GM19193 (cell line): ENCODE results near the gene ZNF329.
A peak's percentile ranks its signal among the peaks of the same experiment; 100 is the strongest.

Source experiments
- POLR2A ChIP-seq: IDR thresholded peaks from 4 replicates; pipeline ENCODE4 v1.6.1; 2011; ENCODE audit not compliant: insufficient read depth, insufficient read length; ENCODE audit errors: extremely low read depth

ZNF329 gene

GRCh38 chr19:58150328-58150921 lies at the start of gene ZNF329:
Gene ZNF329, minus strand, starts transcription at chr19:58150789. Its CDS starts 21,286 bp downstream, at chr19:58129503.
- TF ChIP-seq POLR2A: peak; percentile 82

DNA sequence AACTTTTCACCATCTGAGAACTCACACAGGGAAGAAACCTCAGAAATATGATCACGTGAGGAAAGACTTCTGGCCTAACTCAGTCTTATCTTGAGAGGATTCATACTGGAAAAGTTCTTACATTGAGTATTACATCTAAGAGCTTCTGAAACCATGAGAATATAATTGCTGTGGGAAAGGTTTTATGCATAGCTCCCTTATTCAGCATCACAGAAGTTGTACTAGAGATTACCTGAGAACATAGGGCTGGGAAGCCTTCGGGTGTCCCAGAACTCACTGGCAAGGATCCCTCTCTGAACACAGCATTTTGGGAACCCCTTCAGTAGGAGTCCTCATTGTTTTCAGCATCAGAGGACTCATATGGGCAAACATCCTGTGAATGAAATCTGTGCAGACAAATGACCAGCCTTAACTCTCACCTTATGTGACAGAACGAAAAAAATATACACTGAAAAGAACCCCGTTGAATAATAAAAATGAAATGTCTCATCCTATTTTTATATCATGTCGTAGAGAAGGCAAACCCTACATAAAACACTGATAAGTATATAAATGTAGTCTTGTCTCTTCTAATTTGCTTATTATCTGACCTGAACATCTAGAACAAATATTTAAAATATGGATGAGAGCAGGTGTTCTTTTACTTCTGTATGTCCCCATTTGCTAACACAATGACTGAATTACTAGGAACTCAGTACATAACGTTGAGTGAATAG lies 46.5 kb upstream of the ZNF329 start:
- TF ChIP-seq POLR2A: no peak

- TF ChIP-seq POLR2A: no peak
These were observed 33.2 kb upstream of the ZNF329 start for GRCh38 chr19:58183817-58184215.

DNA sequence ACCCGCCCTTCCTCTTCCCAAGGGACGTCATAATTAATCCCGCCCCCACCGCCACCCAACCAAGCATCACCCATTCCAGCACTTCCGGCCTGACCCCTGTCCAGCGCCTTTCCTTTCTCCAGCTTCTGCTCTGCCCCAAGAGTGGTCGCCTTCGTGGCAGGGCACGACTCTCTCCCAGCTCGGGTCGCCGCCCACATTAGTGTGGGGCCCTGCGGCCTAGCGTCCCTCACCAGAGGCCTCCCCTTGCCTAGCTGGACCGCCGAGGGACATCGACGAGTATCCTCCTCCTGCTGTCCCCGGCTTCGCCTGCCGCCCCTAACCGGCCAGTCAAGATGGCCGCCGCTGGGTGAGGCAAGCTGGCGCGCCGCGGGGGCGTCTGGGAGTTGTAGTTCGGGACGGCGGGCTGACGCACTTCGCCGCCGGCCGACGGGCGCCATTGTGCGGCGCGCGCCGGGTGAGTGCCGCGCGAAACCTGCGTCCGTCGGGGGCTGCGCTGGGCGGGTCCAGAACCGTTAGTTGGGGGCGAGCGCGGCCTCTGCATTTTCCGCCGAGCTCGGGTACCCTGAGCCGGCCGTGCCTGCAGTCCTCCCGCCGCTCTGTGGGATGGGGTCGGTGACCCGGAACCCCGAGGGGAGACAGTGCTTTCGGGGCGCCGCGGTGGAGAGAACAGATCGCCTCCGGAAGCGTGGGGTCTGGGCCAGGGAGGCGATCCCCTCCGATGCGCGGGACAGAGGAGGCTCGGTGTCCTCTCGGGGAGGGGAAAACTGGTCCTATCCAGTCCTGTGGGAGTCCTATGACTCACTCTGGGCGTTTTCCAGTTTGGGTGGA lies 32.6 kb upstream of the ZNF329 start, which contains the start of gene ZNF274:
TSS of gene ZNF274 (plus strand) at position 73 of the 828 bp plus-strand sequence. CDS start 905 bp downstream, outside the sequence.
- TF ChIP-seq POLR2A: peak; percentile 84

DNA sequence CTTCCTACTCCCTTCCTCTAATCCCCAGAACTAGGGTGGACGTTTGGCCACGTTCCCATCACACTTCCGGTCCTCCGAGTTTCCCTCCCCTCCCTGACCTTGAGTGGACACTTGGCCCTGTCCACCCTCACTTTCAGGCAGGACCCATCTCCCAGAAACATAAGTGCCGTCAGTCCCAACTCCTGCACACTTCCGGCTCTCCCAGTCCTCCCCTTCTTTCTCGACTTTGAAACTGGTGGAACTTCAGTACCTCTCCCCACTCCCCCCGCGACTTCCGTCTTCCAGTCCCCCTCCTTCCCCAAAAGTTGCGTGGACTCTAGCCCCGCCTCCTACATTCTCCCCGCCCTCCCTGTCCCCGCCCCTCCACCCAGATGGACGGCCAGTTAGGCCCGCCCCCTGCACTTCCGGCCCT lies 32.0 kb upstream of the ZNF329 start:
- TF ChIP-seq POLR2A: no peak

GRCh38 chr19:58181902-58182576 lies 31.4 kb upstream of the ZNF329 start:
- no peak for TF ChIP-seq POLR2A

DNA sequence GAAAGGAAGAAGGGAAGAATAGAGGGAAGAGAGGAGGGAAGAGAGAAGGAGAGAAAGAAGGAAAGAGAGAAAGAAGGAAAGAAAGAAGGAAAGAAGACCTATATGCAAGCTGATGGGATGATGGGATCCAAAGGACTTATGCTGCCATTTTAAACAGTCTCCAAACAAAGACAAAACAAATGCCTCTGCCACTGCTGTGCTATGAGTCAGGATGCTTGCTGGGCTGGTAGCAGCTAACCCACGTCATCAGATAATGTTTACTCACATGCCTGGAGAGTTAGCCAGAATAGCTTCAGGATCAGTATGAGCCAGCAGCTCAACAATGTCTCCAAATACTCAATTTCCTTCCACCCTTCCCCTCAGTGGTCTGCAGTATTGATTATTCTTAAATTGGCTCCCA lies 20.3 kb upstream of the ZNF329 start:
- no peak for TF ChIP-seq POLR2A

DNA sequence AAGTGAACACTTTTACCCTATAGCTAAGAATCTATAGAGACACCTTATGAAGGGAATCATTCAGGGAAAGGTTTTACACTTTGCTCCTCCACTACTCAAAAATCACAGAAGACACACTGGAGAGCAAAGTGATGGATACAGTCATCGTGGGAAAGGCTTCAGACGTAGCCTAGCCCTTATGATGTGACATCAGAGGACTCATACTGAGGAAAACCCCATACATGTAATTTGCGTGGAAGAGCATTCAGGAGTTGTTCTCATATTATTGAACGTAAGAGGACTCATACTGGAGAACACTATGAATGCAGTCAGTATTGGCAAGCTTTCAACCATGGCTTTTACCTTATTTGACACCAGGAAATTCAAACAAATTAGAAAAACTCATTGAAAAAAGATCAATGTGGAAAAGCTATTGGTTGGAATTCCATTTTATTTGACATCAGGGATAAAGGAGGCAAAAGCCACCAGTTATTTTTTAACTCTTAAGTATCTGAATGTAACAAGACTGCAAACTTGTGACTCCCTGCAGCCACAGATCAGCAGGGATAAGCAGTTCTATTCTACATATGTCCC lies 16.2 kb upstream of the ZNF329 start:
- TF ChIP-seq POLR2A: no peak

DNA sequence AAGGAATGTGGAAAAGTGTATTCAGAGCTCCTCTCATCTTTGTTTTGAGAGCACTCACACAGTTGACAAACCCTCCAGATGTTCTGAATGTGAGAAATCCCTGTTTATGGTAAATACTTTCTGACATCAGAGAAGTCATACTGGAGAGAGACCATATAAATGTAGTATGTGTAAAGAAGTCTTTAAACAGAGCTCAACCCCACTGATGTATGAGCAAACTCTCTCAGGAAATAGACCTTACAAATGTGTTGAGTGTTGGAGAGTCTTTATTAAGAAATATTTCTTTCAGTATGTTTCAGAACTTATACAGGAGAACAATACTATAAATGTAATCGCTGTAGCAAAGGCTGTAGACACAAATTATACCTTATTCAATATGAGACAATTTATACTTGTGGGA lies 15.7 kb upstream of the ZNF329 start:
- no peak for TF ChIP-seq POLR2A

GRCh38 chr19:58157045-58157728 lies 6.6 kb upstream of the ZNF329 start:
- TF ChIP-seq POLR2A: no peak

- peak; percentile 56 for TF ChIP-seq POLR2A
These were observed 4.4 kb upstream of the ZNF329 start for GRCh38 chr19:58154679-58155648.

DNA sequence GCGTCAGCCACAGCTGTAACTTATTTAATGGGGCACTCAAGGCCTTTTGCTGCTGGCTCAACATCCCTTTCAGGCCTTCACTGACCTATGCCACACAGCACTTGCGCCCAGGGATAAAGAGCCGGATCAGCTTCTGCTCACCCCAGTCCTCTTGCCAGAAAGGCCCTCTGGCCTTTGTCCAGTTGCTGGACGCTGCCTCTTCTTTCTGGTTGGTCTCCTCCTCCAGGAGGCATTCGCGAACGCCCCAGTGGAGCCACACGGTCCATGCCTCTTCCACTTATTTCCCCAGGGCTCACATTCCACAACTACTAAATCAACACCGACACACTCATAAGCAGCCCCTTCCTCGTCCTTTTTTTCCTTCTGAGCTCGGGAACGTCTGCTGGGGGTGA lies 3.7 kb upstream of the ZNF329 start:
- no peak for TF ChIP-seq POLR2A

DNA sequence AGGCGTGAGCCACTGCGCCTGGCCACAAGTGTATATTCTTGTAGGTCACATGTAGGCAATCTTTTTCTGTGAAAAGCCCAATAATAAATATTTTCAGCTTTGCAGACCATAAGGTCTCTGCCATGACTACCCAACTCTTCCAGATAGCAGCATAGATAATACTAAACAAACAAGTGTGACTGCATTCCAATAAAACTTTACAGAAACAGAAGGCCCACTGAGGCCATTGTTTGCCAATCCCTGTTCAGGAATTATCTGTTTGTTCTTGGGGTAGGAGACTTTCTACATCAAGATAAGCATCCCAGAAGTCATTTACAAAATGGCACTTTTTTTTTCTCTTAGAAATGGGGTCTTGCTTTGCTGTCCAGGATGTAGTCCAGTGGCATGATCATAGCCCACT lies 2.8 kb upstream of the ZNF329 start:
- no peak for TF ChIP-seq POLR2A
